Parathyroid adenoma (tissue), 2 donors: ENCODE results near the gene SPATS2L.
A peak's percentile ranks its signal among the peaks of the same experiment; 100 is the strongest.

Source experiments
- H2AFZ ChIP-seq: fragments of 300-600 bp; sonication (generic); one replicate; pipeline ENCODE4 v1.7.0; 2017; ENCODE audit warnings: antibody characterized with exemption, mild to moderate bottlenecking
- H3K27ac ChIP-seq: fragments of 300-600 bp; sonication (generic); one replicate; pipeline ENCODE4 v1.7.0; 2017
- H3K27me3 ChIP-seq: fragments of 300-600 bp; sonication (generic); one replicate; pipeline ENCODE4 v1.7.0; 2017; ENCODE audit warnings: low read length; ENCODE audit not compliant: control insufficient read depth, insufficient read depth
- H3K36me3 ChIP-seq: fragments of 300-600 bp; sonication (generic); one replicate; pipeline ENCODE4 v1.7.0; 2017; ENCODE audit warnings: low read length; ENCODE audit not compliant: control insufficient read depth, insufficient read depth
- H3K4me1 ChIP-seq: fragments of 300-600 bp; sonication (generic); one replicate; pipeline ENCODE4 v1.7.0; 2017; ENCODE audit warnings: control low read depth
- H3K4me2 ChIP-seq: fragments of 300-600 bp; sonication (generic); one replicate; pipeline ENCODE4 v1.7.0; 2017; ENCODE audit warnings: low read length
- H3K4me3 ChIP-seq: fragments of 300-600 bp; sonication (generic); one replicate; pipeline ENCODE4 v1.7.0; 2017; ENCODE audit warnings: low read depth, low read length
- H3K79me2 ChIP-seq: fragments of 300-600 bp; sonication (generic); one replicate; pipeline ENCODE4 v1.7.0; 2017; ENCODE audit warnings: control low read depth
- H3K9ac ChIP-seq: fragments of 300-600 bp; sonication (generic); one replicate; pipeline ENCODE4 v1.7.0; 2017; ENCODE audit warnings: mild to moderate bottlenecking
- H3K9me3 ChIP-seq: fragments of 300-600 bp; sonication (generic); one replicate; pipeline ENCODE4 v1.7.0; 2017; ENCODE audit warnings: low read length; ENCODE audit not compliant: control insufficient read depth
- TF ChIP-seq, protein P1 (sequence below): fragments of 300-600 bp; sonication (generic); IDR thresholded peaks from one replicate; pipeline ENCODE4 v1.7.0; 2017; ENCODE audit warnings: antibody characterized with exemption, mild to moderate bottlenecking
- donor health status: primary hyperparathyroidism.

SPATS2L gene

DNA sequence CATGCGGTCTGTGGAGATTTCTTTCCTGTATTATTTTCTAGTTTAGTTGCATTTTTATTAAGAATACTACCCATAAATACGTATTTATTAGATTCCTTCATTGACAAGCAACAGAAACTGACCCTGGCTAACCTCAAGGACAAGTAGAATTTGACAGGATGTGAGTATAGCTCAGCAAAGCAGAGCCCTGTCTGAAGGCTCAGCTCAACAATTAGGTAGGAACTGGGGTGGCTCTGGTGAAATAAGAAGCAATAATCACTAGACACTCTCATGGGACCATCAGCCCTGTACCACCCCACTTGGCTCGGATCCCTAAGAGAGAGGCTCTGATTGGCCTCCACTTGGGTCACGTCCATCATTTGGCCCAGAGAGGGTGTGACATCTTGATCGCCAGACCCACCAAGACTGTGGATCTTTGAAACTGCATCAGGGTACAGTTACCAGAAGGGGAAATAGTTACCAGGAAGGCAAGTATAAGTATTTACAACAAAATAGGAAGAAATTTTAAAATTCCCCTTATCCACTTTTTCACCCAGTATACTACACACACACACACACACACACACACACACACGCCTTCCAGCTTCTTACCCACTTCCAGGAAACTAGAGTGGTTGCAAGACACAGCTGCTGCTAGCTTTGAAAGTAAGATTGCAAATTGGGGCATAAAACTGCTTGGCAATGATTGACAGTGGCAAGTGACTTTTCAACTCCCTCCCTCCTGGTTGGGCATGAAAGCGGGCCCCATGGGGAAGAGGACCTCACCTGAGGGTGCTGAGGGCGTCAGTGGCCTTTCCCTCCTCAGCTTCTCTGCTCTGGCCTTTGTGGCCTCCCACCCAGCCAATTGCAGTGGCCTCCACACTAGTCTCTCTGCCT, 161.6 kb downstream of the SPATS2L start:
- no peak overlapping the region for H3K9ac ChIP-seq

DNA sequence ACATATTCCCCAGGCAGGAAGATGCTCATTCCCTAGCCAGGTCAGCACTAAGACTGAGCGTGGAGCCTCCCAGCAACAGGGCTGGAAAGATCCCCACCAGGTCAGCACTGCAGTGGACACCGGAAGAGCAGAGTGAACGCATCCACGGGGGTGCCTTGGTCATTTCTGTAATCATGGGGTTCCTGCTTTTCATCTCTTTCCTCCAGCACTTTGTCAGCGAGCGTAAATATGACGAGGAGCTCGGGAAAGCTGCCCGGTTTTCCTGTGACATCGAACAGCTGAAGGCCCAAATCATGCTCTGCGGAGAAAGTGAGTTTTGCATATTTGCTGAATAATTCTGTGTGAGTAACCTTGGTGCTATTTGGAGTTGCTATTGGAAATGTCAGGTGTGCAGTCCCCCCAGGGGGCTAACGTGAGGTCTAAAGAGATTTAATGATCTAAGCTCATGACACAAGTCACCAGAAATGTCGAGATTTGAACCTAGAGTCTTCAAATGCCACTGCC, 163.3 kb downstream of the SPATS2L start:
- Histone ChIP-seq H3K9ac (no peak overlapping the region), H3K27ac (no peak overlapping the region), H3K4me1 (no peaks in the 10 kb centered on the region), H3K4me2 (no peak overlapping the region), H3K4me3 (no peak overlapping the region), H3K9me3 (no peaks in the 10 kb centered on the region), H3K36me3 (no peaks in the 10 kb centered on the region), H3K79me2 (no peaks in the 10 kb centered on the region), H3K27me3 (no peaks in the 10 kb centered on the region), H2AFZ (no peak overlapping the region)
- TF ChIP-seq, protein P1, sequence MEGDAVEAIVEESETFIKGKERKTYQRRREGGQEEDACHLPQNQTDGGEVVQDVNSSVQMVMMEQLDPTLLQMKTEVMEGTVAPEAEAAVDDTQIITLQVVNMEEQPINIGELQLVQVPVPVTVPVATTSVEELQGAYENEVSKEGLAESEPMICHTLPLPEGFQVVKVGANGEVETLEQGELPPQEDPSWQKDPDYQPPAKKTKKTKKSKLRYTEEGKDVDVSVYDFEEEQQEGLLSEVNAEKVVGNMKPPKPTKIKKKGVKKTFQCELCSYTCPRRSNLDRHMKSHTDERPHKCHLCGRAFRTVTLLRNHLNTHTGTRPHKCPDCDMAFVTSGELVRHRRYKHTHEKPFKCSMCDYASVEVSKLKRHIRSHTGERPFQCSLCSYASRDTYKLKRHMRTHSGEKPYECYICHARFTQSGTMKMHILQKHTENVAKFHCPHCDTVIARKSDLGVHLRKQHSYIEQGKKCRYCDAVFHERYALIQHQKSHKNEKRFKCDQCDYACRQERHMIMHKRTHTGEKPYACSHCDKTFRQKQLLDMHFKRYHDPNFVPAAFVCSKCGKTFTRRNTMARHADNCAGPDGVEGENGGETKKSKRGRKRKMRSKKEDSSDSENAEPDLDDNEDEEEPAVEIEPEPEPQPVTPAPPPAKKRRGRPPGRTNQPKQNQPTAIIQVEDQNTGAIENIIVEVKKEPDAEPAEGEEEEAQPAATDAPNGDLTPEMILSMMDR = no peak

More for the DNA sequence above, 161.6 kb downstream of the SPATS2L start:
- TF ChIP-seq, protein P1 = no peak
- Histone ChIP-seq H3K4me2 (no peak overlapping the region), H3K9me3 (no peaks in the 10 kb centered on the region), H3K4me3 (no peak overlapping the region), H3K27ac (no peak overlapping the region), H2AFZ (no peak overlapping the region), H3K4me1 (no peaks in the 10 kb centered on the region), H3K27me3 (no peaks in the 10 kb centered on the region), H3K79me2 (no peaks in the 10 kb centered on the region), H3K36me3 (no peaks in the 10 kb centered on the region)

DNA sequence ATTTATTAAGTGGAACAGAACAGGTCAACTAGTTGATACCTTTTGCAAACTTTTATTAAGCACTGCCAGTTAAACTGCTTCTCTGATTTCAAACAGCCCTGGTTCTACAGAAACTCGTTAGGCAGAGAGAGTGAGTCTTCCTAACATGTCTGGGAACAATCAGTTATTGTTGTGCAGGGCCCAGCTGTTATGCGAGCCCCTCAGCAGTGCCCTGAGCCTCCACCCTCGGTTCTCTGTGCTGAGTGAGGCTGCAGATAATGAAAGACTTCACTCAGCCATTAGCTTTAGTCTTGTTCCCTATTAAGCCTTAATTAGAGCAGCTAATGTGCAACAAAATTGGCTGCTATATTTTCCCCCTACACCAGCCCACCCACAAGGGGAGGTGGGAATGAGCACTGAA, 163.7 kb downstream of the SPATS2L start:
- Histone ChIP-seq H3K27me3 (no peaks in the 10 kb centered on the region), H3K4me2 (no peak overlapping the region), H3K9ac (no peak overlapping the region), H3K27ac (no peak overlapping the region), H2AFZ (no peak overlapping the region), H3K9me3 (no peaks in the 10 kb centered on the region), H3K36me3 (no peaks in the 10 kb centered on the region), H3K4me1 (no peaks in the 10 kb centered on the region), H3K79me2 (no peaks in the 10 kb centered on the region), H3K4me3 (no peak overlapping the region)
- TF ChIP-seq, protein P1 = no peak

DNA sequence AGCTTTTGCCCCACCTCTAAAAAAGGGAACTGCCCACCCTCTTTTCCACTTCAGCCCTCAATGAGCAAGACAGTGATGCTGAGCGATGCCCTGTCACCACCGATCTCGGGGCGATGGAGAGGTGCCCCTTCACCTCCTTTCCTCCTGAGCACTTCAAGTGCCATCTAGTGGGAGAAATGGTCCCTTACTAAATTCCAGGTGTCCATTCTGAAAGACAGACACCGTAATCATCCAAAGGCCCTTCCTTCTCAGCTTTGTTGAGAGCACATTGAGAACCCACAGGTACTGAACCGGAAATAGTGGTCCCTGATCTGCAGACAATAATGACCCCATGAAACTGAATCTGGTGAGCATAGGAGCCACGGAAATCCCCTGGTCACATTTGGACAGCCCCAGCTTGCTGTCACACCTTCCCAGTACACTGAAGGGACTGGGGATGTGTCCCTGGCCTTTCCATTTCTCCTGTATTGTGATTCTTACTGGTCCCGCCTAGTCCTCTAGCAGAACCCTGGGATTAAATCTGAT, 164.9 kb downstream of the SPATS2L start:
- TF ChIP-seq, protein P1 = peak; percentile 73
- H3K9ac ChIP-seq = no peak overlapping the region

More for the DNA sequence above, 164.9 kb downstream of the SPATS2L start:
- Histone ChIP-seq H3K79me2 (no peaks in the 10 kb centered on the region), H3K36me3 (no peaks in the 10 kb centered on the region), H3K4me1 (no peaks in the 10 kb centered on the region), H3K27me3 (no peaks in the 10 kb centered on the region), H3K27ac (no peak overlapping the region), H3K4me2 (no peak overlapping the region), H3K4me3 (no peak overlapping the region), H3K9me3 (no peaks in the 10 kb centered on the region), H2AFZ (no peak overlapping the region)
